ENCODE measurements around the gene FXYD1.

The FXYD1 gene

GRCh38 chr19:35115177-35115951 lies 23.3 kb upstream of the FXYD1 start, which contains the start of gene FXYD3:
Gene FXYD3 (plus strand): TSS chr19:35115823. CDS start chr19:35119377, 3,554 bp downstream.
- Mint-ChIP-seq H3K27me3 (peaks cover 26% of the 10 kb centered on the region), H3K27ac (peak within 1 kb of the TSS; percentile 24), H3K4me3 (no peak within 1 kb of the TSS), H3K36me3 (no peaks in the 10 kb centered on the region), H3K4me1 (peaks cover 9% of the 10 kb centered on the region), H3K9me3 (no peaks in the 10 kb centered on the region)
- CTCF ChIA-PET, result interaction anchor here (0.8 to 3.9 kb wide), 4 partner anchors 9 to 48 kb away, joined by 4 to 24 read pairs (median 9); partner anchors contain the start of gene LGI4
- DNase-seq, result no peak

DNA sequence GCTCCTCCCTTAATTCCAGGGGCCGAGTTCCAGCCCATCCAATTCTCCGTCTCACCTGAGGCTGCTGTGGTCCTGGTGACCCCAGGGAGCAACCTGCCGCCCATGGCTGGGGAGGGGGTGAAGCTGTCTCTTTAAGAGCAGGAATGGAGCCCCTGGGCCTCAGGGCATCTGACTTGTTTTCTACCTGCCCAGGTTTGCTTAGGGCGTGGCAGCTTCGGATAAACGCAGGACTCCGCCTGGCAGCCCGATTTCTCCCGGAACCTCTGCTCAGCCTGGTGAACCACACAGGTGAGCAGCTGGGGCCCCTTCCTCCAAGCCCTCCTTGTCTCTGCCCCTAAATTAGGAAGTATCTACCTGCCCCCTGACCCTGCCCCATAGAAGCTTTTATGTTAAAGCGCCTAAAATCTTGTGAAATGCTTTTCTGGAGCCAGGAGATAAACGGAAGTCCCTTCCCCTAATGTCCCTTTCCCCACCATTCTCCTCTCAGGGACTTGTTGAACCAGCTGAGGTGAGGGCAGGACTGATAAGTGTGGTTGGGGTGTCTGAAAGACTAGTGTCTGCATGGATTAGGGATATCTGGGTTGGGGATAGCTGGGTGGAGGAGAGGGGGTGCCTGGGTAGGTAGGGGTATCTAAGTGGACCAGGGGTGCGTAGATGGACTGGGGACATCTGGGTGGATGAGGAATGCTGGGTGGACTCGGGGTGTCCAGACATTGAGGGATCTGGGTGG lies 22.4 kb upstream of the FXYD1 start:
- CTCF ChIA-PET, result interaction anchor here (1.3 to 3.9 kb wide), 3 partner anchors 20 to 49 kb away, joined by 5 to 24 read pairs (median 7); partner anchors contain the start of gene LGI4
- no peak for DNase-seq

DNA sequence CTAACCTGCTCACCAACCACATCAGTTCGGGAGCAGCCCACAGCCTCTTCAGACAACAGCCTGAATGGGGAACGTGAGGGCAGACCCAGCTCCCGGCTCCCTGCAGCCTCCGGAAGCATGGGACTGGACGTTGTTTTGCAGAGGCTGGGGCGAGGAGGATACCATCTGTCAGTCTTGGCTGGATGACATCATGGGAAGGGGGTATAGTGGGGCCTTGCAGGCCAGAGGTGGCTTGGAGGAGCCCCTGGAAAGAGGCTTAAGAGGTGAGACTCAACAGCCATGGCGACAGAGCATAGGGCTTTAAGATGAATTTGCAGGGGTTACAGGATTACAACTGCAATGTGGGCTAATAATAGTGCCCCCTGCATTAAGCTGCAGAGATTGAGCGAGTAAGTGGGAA lies 21.5 kb upstream of the FXYD1 start:
- Mint-ChIP-seq H3K4me1 (peaks cover 9% of the 10 kb centered on the region), H3K9me3 (no peaks in the 10 kb centered on the region), H3K27me3 (peaks cover 44% of the 10 kb centered on the region), H3K27ac (no peak overlapping the region), H3K4me3 (no peak overlapping the region), H3K36me3 (no peaks in the 10 kb centered on the region)
- no peak for DNase-seq
- CTCF ChIA-PET, result interaction anchor here (1.3 to 3.9 kb wide), 3 partner anchors 19 to 50 kb away, joined by 5 to 24 read pairs (median 7); partner anchors contain the start of gene LGI4

More for the DNA sequence above, 22.4 kb upstream of the FXYD1 start:
- Mint-ChIP-seq H3K4me1 (peaks cover 9% of the 10 kb centered on the region), H3K9me3 (no peaks in the 10 kb centered on the region), H3K36me3 (no peaks in the 10 kb centered on the region), H3K27ac (no peak overlapping the region), H3K4me3 (no peak overlapping the region), H3K27me3 (peaks cover 35% of the 10 kb centered on the region)

GRCh38 chr19:35117799-35118198 lies 20.8 kb upstream of the FXYD1 start:
- DNase-seq, result no peak
- Mint-ChIP-seq H3K27ac (no peak overlapping the region), H3K27me3 (peaks cover 51% of the 10 kb centered on the region), H3K36me3 (no peaks in the 10 kb centered on the region), H3K4me3 (no peak overlapping the region), H3K9me3 (no peaks in the 10 kb centered on the region), H3K4me1 (peaks cover 9% of the 10 kb centered on the region)
- CTCF ChIA-PET, result interaction anchor here (1.0 to 3.9 kb wide), 2 partner anchors 18 kb away, joined by 3 to 24 read pairs; partner anchors contain the start of gene LGI4

DNA sequence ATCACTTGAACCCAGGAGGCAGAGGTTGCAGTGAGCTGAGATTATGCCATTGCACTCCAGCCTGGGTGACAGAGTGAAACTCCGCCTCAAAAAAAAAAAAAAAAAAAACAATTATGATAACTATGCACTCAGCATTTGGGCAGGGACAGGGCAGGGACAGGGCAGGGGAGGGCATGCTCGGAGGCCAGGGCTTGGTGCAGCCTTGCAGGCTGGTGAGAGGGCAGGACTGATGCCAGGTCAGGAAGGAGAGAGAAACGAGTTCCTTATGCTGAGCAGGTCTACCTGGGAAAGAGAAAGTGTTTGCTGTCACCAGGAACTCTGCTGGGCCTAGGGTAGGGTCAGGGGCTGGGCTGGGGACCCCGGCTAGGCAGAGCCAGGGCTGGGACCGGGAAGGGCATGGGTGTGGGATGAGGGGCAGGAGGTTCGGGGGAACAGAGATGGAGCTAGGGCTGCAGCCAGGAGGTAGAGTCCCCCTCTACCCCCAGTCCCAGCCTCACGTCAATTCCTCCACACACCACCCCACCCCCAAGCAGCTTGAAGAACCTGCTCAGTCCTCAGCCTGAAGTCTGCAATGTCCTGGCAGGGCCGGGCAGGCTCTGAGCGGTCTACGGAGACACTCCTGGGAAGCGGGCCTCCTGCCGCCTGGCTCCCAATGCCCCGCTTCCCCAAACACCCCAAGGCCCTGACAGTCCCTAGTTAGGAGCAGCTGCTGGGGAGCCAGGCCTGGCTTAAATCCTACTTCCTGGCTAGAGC lies 20.2 kb upstream of the FXYD1 start:
- peaks cover 53% of the 10 kb centered on the region for H3K27me3 Mint-ChIP-seq
- no peaks in the 10 kb centered on the region for H3K36me3 Mint-ChIP-seq
- no peak overlapping the region for H3K27ac Mint-ChIP-seq
- no peak overlapping the region for H3K4me3 Mint-ChIP-seq
- H3K9me3 Mint-ChIP-seq, result no peaks in the 10 kb centered on the region
- DNase-seq, result no peak
- CTCF ChIA-PET, result interaction anchor here (1.0 to 1.9 kb wide), 2 partner anchors 19 to 23 kb away, joined by 3 to 5 read pairs; no protein-coding TSS in a partner anchor
- H3K4me1 Mint-ChIP-seq, result peaks cover 9% of the 10 kb centered on the region

GRCh38 chr19:35119091-35119490 lies 19.5 kb upstream of the FXYD1 start:
- no peak overlapping the region for H3K27ac Mint-ChIP-seq

GRCh38 chr19:35119578-35120155 lies 19.0 kb upstream of the FXYD1 start:
- Mint-ChIP-seq H3K27ac (no peak overlapping the region), H3K9me3 (no peaks in the 10 kb centered on the region), H3K4me3 (no peak overlapping the region), H3K36me3 (no peaks in the 10 kb centered on the region), H3K27me3 (peaks cover 57% of the 10 kb centered on the region), H3K4me1 (peaks cover 15% of the 10 kb centered on the region)
- CTCF ChIA-PET, result interaction anchor here (0.7 to 1.9 kb wide), 2 partner anchors 9 to 22 kb away, joined by 3 to 5 read pairs; no protein-coding TSS in a partner anchor
- DNase-seq, result no peak

More at GRCh38 chr19:35119091-35119490, 19.5 kb upstream of the FXYD1 start:
- Mint-ChIP-seq H3K4me1 (peaks cover 13% of the 10 kb centered on the region), H3K27me3 (peaks cover 55% of the 10 kb centered on the region), H3K9me3 (no peaks in the 10 kb centered on the region), H3K36me3 (no peaks in the 10 kb centered on the region), H3K4me3 (no peak overlapping the region)
- CTCF ChIA-PET, result interaction anchor here (0.7 to 1.9 kb wide), 2 partner anchors 8 to 23 kb away, joined by 3 to 5 read pairs; no protein-coding TSS in a partner anchor
- no peak for DNase-seq

DNA sequence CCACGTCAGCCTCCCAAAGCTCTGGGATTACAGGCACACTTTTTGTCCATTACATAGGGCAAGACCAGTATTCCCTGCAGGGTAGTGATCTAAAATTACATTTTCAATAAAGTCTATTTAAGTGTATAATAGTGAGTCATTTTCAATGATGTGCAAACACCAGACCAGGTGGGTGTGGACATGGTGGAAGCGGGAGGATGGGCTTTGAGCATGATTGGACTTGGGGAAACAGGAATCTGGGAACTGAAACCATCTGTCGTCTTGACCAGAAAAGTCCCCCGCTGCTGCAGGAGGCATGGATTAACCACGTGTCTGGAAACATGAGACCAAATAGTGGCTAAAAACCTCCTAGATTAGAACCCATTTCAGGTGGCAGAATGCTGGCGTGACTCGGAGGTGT lies 18.1 kb upstream of the FXYD1 start:
- CTCF ChIA-PET, result interaction anchor here (1.9 kb wide), 1 partner anchor 21 kb away, joined by 5 read pairs; no protein-coding TSS in a partner anchor
- H3K4me1 Mint-ChIP-seq, result peaks cover 16% of the 10 kb centered on the region
- no peaks in the 10 kb centered on the region for H3K36me3 Mint-ChIP-seq
- no peak for DNase-seq
- no peaks in the 10 kb centered on the region for H3K9me3 Mint-ChIP-seq
- H3K27ac Mint-ChIP-seq, result no peak overlapping the region
- no peak overlapping the region for H3K4me3 Mint-ChIP-seq
- H3K27me3 Mint-ChIP-seq, result peaks cover 58% of the 10 kb centered on the region

- Mint-ChIP-seq H3K4me3 (no peak overlapping the region), H3K4me1 (peaks cover 16% of the 10 kb centered on the region), H3K27me3 (peaks cover 54% of the 10 kb centered on the region), H3K9me3 (no peaks in the 10 kb centered on the region), H3K27ac (no peak overlapping the region), H3K36me3 (no peaks in the 10 kb centered on the region)
- CTCF ChIA-PET, result no interaction called here
- no peak for DNase-seq
Measured at GRCh38 chr19:35120898-35121297, 17.7 kb upstream of the FXYD1 start.

- CTCF ChIA-PET, result no interaction called here
- Mint-ChIP-seq H3K9me3 (no peaks in the 10 kb centered on the region), H3K27me3 (peaks cover 41% of the 10 kb centered on the region), H3K4me1 (peaks cover 16% of the 10 kb centered on the region), H3K4me3 (no peak overlapping the region), H3K27ac (no peak overlapping the region), H3K36me3 (no peaks in the 10 kb centered on the region)
- no peak for DNase-seq
Measured at GRCh38 chr19:35122687-35123551, 15.7 kb upstream of the FXYD1 start.

- no peak for DNase-seq
- H3K27ac Mint-ChIP-seq, result no peak overlapping the region
- peaks cover 16% of the 10 kb centered on the region for H3K4me1 Mint-ChIP-seq
- H3K4me3 Mint-ChIP-seq, result peak overlapping the region; percentile 70
- CTCF ChIA-PET, result interaction anchor here (1.1 to 2.0 kb wide), 2 partner anchors 14 to 18 kb away, joined by 3 to 7 read pairs; no protein-coding TSS in a partner anchor
- H3K36me3 Mint-ChIP-seq, result no peaks in the 10 kb centered on the region
- H3K27me3 Mint-ChIP-seq, result peaks cover 41% of the 10 kb centered on the region
- H3K9me3 Mint-ChIP-seq, result no peaks in the 10 kb centered on the region
Measured at GRCh38 chr19:35123573-35123972, 15.1 kb upstream of the FXYD1 start.

DNA sequence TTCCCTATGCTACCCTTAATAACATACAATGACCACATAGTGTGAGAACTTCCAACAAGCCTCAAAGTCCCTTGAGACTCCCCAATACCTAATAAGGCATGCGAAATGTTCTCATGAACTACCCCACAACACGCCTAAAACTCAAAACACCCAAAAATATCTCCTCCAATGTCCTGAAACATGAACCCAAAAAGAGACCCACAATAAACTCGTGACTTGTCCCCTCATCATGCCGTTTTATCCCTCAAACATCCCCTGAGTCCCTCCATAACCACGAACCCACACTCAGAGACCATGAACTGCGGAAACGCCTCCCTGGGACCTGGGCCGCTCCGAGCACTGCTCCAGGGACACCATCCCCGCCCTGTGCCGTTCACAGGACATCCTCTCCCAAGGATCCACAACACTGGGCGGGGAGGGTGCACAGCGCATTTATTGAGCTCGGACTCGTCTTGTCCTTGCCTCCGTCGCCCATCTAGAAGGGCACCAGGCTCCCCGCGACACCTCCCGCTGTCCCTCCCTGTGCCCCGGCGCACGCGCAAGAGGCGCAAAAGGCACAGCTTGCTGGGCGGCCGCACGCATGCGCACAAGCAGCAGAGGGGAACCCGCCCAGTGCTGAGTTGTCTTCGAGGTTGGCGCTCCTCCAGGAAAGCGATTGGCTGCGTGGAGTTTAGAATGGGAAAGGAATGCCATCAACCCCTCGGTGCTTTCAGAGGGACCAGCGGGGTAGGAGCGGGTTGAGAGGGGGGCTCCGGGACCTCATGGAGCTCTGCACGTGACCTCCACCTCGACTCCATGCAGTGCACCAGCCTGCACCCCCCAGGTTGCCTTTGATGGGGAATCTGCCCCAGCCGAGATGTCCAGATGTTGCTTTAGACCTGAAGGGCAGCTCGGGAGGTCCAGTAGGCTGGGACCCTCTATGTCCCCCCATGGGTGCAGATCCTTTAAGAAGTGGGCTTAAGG lies 14.2 kb upstream of the FXYD1 start:
- H3K27me3 Mint-ChIP-seq, result peaks cover 45% of the 10 kb centered on the region
- H3K4me1 Mint-ChIP-seq, result peaks cover 16% of the 10 kb centered on the region
- DNase-seq, result peak; percentile 91
- peak overlapping the region; percentile 70 for H3K4me3 Mint-ChIP-seq
- peak overlapping the region; percentile 75 for H3K27ac Mint-ChIP-seq
- no peaks in the 10 kb centered on the region for H3K9me3 Mint-ChIP-seq
- CTCF ChIA-PET, result interaction anchor here (1.0 to 2.0 kb wide), 7 partner anchors 9 to 80 kb away, joined by 3 to 11 read pairs (median 4); partner anchors contain the start of gene LGI4
- no peaks in the 10 kb centered on the region for H3K36me3 Mint-ChIP-seq
